ENCODE measurements around the gene PTTG1IP2.

The PTTG1IP2 gene

DNA sequence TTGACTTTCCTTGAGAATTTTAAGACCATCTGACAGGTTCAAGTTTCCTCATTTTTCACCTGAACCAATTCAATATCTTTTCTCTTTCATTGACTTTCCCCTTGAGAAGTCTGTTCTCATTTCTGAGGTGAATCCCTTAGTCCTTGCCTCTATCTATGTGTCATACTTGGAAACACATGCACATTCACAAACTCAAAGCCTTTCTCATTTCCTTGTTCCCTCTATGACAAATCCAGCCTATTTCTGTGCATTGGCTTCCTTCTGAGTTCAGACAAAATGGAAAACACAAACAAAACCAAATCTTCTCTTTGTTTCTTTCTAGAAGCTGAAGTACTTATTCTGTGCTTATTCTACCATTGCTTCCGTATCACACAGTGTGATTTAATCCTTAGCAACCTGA, 13.8 kb downstream of the PTTG1IP2 start:
- no peak for DNase-seq

DNA sequence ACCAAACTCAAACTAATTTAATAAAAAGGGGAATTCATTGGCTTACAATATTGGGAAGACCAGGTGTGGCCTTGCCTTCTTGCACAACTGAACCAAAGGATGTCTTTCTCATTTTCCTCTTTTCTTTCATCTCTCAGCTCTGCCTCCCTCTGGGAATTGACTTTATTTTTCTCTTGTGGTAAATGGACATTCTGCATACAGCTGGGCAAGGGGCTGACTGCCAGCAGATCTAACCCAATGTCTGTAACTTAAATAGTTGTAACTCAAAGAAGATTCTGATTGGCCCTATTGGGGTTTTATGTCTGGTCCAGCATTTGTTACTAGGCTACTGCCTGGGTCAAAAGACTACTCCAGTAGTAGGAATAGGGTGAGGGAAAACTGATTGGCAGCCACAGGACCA, 15.3 kb downstream of the PTTG1IP2 start:
- DNase-seq = no peak

- DNase-seq = no peak
Measured at GRCh38 chr7:90485734-90486316, 16.4 kb downstream of the PTTG1IP2 start.

DNA sequence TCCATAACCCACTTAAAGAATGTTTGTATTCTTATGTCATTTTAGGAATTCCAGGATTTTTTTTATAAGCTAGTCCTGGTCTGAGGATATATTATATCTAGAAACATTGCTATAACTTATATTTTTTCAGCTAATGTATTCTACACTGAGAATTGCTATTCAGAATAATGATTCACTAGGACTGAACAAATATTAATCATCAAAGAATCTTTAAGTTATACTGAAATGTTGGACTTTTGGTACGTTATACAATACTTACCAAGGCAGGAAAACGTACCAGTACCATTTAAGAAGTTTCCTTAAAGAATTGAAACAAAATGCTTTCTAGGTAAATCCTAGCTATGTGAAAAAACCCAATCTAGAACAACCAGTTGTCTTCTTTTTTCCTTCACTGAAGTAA, 18.4 kb downstream of the PTTG1IP2 start:
- no peak for DNase-seq

DNA sequence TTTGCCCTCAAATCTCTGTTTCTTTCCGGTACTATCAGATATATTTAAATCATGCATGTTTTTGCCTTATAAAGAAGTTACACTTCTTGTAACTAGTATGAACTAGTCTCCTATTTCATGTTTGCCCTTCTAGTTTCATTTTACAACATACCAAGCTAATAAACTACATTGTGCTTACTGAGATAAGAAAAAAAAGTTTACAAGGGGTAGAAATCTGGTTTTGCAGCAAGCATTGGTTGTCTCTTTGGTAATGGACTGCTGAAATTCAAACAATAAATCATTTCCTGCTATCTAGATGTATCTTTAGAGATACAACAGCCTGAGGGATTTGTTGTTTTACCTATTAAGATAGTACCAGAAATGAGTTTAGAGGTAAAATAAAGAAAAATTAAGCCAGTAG, 18.8 kb downstream of the PTTG1IP2 start:
- DNase-seq = no peak

DNA sequence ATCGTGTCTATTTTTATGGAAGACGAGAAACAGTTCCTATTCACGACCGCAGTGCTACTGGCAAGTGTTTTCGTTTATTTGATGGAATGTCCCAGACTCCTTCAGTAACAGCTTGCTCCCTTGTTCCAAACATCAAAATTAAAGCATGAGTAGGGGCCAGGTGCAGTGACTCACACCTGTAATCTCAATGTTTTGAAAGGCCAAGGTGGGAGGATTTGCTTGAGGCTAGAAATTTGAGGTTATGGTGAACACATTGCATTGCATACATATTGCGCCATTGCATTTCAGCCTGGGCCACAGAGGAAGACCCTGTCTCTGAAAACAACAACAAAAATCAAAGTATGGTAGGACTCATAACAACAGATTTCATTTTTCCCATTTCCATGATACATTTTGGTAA, 22.8 kb downstream of the PTTG1IP2 start:
- DNase-seq = no peak

GRCh38 chr7:90495241-90495640, 25.8 kb downstream of the PTTG1IP2 start:
- DNase-seq = no peak

GRCh38 chr7:90502539-90502938, 33.1 kb downstream of the PTTG1IP2 start:
- DNase-seq = no peak

DNA sequence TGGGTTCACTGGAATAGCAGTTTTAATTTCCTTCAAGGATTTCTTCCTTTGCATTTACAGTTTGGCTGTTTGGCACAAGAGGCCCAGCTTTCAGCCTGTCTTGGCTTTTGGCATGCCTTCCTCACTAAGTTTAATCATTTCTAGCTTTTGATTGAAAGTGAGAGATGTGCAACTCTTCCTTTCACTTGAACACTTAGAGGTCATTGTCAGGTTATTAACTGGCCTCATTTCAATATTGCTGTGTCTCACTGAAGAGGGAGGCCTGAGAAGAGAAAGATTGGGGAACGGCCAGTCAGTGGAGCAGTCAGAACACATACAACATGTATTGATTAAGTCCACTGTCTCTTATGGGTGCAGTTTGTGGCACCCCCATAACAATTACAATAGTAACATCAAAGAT, 33.9 kb downstream of the PTTG1IP2 start:
- no peak for DNase-seq

DNA sequence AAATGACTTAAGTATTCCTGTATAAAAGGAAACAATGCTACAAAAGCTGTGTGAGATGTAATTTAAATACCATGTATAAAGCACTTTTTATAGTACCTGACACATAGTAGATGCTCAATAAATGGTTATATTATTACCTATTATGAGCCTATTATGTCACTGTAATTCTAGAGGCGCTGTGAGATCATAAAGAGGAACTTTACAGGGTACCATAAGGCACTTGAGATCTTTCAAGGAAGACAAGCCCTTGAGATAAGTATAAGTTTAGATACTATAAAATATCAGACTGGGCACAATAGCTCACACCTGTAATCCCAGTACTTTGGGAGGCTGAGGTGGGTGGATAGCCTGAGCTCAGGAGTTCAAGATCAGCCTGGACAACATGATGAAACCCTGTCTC, 38.3 kb downstream of the PTTG1IP2 start:
- DNase-seq = no peak

DNA sequence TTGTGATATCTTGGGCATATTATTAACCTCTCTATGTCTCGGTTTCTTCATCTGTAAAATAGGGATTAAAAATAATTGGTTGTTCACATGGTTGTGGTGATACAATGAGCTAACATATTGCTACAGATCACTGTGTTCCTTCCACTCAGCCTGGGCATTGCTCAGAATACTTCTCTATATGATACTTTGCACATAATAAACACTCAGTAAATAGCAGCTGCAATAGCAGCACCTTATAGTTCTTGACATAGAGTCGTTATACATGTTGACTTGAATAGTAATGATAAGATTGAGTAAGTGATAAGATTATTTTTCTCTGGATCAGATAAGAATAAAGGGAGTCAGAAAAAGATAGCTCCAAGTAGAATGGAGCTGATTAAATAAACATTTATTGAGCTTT, 42.3 kb downstream of the PTTG1IP2 start:
- no peak for DNase-seq

DNA sequence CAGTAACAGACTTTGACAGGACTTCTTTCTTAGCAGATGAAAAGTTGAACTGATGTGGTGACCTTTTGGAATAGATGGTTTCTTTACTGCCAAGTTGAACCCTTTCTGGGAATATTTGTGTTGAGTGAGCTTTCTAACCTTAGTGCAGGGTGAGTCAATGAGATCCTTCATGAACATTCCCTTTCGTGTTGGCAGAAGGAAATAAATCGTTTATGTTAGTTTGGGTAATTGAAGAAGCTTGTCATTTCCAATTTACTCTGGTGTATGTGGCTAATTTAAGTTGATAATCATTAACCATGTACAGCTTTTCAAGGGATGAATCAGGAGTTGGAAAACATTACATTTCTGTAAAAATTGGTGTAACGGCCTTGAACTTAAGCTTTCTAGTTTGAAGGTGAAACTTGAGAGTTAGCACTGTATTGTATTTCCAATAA, 43.4 kb downstream of the PTTG1IP2 start:
- no peak for DNase-seq

- no peak for DNase-seq
Measured at GRCh38 chr7:90516257-90516656, 46.8 kb downstream of the PTTG1IP2 start.

GRCh38 chr7:90518630-90519029, 49.2 kb downstream of the PTTG1IP2 start:
- no peak for DNase-seq

- no peak for DNase-seq
Measured at GRCh38 chr7:90520484-90520883, 51.0 kb downstream of the PTTG1IP2 start.

DNA sequence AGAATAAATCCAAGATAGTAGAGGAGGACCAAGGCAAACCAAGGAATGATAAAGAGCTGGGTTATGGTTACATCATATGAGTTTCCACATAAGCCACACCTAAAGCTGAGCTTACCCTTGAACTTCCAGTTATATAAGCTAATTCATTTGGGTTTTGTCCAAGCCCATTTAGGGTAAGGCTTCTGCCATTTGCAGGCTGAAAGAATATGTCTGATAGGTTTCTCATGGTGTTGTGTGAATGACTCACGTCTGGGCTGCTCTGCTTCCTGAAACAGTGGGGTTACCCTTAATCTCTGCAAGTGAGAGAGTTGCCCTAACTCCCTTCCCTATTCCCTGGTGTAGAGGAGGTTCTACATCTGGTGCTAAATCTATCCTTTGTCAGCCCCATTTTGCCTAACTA, 60.8 kb downstream of the PTTG1IP2 start:
- no peak for DNase-seq

GRCh38 chr7:90532231-90532929, 62.9 kb downstream of the PTTG1IP2 start:
- no peak for DNase-seq

- no peak for DNase-seq
Measured at GRCh38 chr7:90536449-90536848, 67.0 kb downstream of the PTTG1IP2 start.

DNA sequence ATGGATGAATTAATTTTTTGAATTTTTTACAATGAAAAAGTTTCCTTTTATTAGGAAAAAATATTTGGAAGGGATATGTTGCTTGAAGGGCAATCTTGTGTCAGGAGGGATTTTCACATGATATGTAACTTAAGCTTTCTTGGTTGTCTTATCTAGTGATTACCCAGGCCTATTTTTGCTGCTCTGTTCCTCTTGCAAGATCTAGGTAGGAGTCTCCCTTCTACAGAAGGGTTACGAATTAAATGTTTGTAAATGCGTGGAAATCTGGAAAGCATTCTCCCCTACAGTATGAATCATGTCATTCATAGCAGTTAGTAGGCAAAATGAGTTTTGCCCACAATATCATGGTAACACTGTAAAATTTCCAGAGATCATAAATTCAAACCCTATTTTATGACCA, 69.0 kb downstream of the PTTG1IP2 start:
- no peak for DNase-seq

- no peak for DNase-seq
Measured at GRCh38 chr7:90540406-90540805, 71.0 kb downstream of the PTTG1IP2 start.

DNA sequence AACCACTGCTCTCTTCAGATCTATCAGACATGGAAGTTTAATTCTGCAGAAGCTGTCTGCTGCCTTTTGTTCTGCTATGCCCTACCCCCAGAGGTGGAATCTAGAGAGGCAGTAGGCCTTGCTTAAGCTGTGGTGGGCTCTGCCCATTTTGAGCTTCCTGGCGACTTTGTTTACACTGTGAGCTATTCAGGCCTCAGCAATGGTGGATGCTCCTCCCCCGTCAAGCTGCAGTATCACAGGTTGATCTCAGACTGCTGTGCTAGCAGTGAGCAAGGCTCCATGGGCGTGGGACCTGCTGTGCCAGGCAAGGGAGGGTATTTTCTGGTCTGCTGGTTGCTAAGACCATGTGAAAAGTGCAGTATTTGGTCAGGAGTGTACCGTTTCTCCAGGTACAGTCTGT, 81.6 kb downstream of the PTTG1IP2 start:
- DNase-seq = no peak

DNA sequence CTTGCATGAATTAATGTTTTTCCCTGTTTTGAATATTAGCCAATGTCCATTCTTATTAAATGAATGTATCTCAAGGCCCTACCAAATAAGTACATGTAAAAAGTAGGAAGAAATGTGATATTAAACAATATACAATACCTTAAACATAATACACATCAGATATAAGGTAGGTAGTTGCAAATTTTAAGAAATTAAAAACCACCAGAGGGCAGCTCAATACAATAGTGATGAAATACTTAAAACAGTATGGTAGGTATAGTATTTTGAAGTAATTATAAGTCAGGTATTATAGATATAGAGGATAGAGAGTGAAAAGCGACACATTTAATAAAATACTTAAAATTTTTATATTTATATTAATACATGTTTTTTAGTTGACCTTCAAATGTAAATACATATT, 83.1 kb downstream of the PTTG1IP2 start:
- DNase-seq = no peak

DNA sequence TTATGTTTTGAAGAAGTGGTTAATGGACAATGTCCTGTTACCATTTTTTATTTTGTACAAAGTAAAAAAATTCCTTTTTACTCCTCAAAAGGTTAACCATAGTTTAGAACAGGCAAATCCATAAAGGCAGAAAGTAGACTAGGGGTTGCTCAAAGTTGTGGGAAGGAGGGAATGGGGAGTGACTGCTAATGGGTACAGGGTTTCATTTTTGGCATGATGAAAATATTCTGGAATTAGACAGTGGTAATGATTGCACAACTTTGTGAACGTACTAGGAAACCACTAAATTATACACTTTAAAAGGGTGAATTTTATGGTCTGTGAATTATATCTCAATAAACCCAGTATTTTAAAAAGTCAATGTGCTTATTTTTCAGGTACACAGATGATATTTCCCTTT, 91.3 kb downstream of the PTTG1IP2 start:
- no peak for DNase-seq
